ENCODE measurements around the gene SETD1B. TPM values are rescaled to one million over a fixed set of nuclear protein-coding genes. Genes with fewer than 3 reads are reported as not detected.
A peak's percentile ranks its signal among the peaks of the same experiment; 100 is the strongest.

The SETD1B gene
- total and polyA plus RNA-seq, 2 donors (not counting 3 experiments of a cell fraction or from before 2014, with no cell fraction given): 2.6 to 27.0 TPM

GRCh38 chr12:121783766-121784165 is 20.0 kb upstream of the SETD1B start:
- Histone ChIP-seq H2AFZ (ENCODE audit: low read depth, low read length) (no peak overlapping the region), H3K9me3 (replicated peaks; ENCODE audit: control insufficient read depth, insufficient read depth, low read length) (no peaks in the 10 kb centered on the region), H3K4me3 (replicated peaks in 1 of 3; ENCODE audit: insufficient read depth in 1 of 3, low read depth in 1 of 3, low read length in 3 of 3) (no peak overlapping the region), H3K4me2 (ENCODE audit: insufficient read depth, low read length) (no peak overlapping the region), H3K27me3 (ENCODE audit: control insufficient read depth in 2 of 2, insufficient read depth in 2 of 2, low read length in 2 of 2) (no peaks in the 10 kb centered on the region), H3K79me2 (ENCODE audit: control insufficient read depth, insufficient read depth, low read length) (no peaks in the 10 kb centered on the region), H3K4me1 (ENCODE audit: control insufficient read depth, extremely low read depth, insufficient read depth, low read length) (peaks cover 11% of the 10 kb centered on the region), H3K9me1 (replicated peaks; ENCODE audit: control insufficient read depth, extremely low read depth, insufficient read depth, low read length) (no peaks in the 10 kb centered on the region), H3K9ac (replicated peaks; ENCODE audit: extremely low read depth, insufficient read depth, low read length) (no peak overlapping the region), H4K20me1 (replicated peaks; ENCODE audit: control insufficient read depth, extremely low read depth, insufficient read depth, low read length) (no peaks in the 10 kb centered on the region), H3K27ac (ENCODE audit: insufficient read depth, low read depth, low read length) (no peak overlapping the region), H3K36me3 (ENCODE audit: control insufficient read depth in 2 of 2, extremely low read depth in 1 of 2, insufficient read depth in 2 of 2, low read length in 2 of 2) (no peaks in the 10 kb centered on the region)
- no peak for FAIRE-seq
- no TSS peak for BruUV-seq (replicated peaks)
- POLR2A ChIA-PET: interaction anchor here (0.7 kb wide), 1 partner anchor 120 kb away, joined by 4 read pairs; no protein-coding TSS in a partner anchor
- CTCF ChIA-PET: interaction anchor here (1.0 to 10.2 kb wide), 3 partner anchors 7 to 22 kb away, joined by 5 to 173 read pairs (median 5); partner anchors contain the start of gene RHOF
- DNase-seq (ENCODE audit: low read depth, low spot score): no peak
- intact Hi-C loops (cut with micrococcal nuclease) (no loop called here), dilution Hi-C loops (cut with MboI; ENCODE audit: extremely low pct_ligation_motif_present, low sequenced_read_pairs) (no loop called here)
- TF ChIP-seq EZH2 (IDR thresholded peaks at IDR 0.05; ENCODE audit: borderline replicate concordance, low read depth, low read length, severe bottlenecking) (no peak), POLR2A (IDR thresholded peaks at IDR 0.05; ENCODE audit: low read depth, low read length) (no peak)

- BruUV-seq (replicated peaks): no TSS peak
- no peak overlapping the region for H2AFZ ChIP-seq (ENCODE audit: low read depth, low read length)
- TF ChIP-seq FOS (IDR thresholded peaks at IDR 0.05; ENCODE audit: borderline replicate concordance, insufficient read depth, low read length): peak; percentile 70
- no peak for TF ChIP-seq POLR2A (IDR thresholded peaks at IDR 0.05; ENCODE audit: low read depth, low read length)
- peak overlapping the region; percentile 18 for H3K27ac ChIP-seq (ENCODE audit: insufficient read depth, low read depth, low read length)
- no peaks in the 10 kb centered on the region for H3K79me2 ChIP-seq (ENCODE audit: control insufficient read depth, insufficient read depth, low read length)
- DNase-seq (ENCODE audit: low read depth, low spot score) (peak; percentile 69), FAIRE-seq (peak; percentile 91)
- CTCF ChIA-PET: interaction anchor here (0.8 to 10.2 kb wide), 8 partner anchors 8 to 158 kb away, joined by 3 to 173 read pairs (median 4); partner anchors contain the start of genes ORAI1 and RHOF
- peaks cover 13% of the 10 kb centered on the region for H3K4me1 ChIP-seq (ENCODE audit: control insufficient read depth, extremely low read depth, insufficient read depth, low read length)
- no peaks in the 10 kb centered on the region for H3K36me3 ChIP-seq (ENCODE audit: control insufficient read depth in 2 of 2, extremely low read depth in 1 of 2, insufficient read depth in 2 of 2, low read length in 2 of 2)
- POLR2A ChIA-PET: interaction anchor here (0.6 to 0.7 kb wide), 4 partner anchors 19 to 1098 kb away, joined by 3 to 5 read pairs (median 4); partner anchors contain the start of gene MLEC
- H3K4me3 ChIP-seq (replicated peaks in 1 of 3; ENCODE audit: insufficient read depth in 1 of 3, low read depth in 1 of 3, low read length in 3 of 3): no peak overlapping the region
- H4K20me1 ChIP-seq (replicated peaks; ENCODE audit: control insufficient read depth, extremely low read depth, insufficient read depth, low read length): no peaks in the 10 kb centered on the region
- intact Hi-C loops (cut with micrococcal nuclease): no loop called here
- no peaks in the 10 kb centered on the region for H3K9me1 ChIP-seq (replicated peaks; ENCODE audit: control insufficient read depth, extremely low read depth, insufficient read depth, low read length)
- H3K9ac ChIP-seq (replicated peaks; ENCODE audit: extremely low read depth, insufficient read depth, low read length): no peak overlapping the region
- H3K4me2 ChIP-seq (ENCODE audit: insufficient read depth, low read length): no peak overlapping the region
- dilution Hi-C loops (cut with MboI; ENCODE audit: extremely low pct_ligation_motif_present, low sequenced_read_pairs): no loop called here
- no peaks in the 10 kb centered on the region for H3K9me3 ChIP-seq (replicated peaks; ENCODE audit: control insufficient read depth, insufficient read depth, low read length)
- H3K27me3 ChIP-seq (ENCODE audit: control insufficient read depth in 2 of 2, insufficient read depth in 2 of 2, low read length in 2 of 2): no peaks in the 10 kb centered on the region
Measured at GRCh38 chr12:121784460-121784859, 19.3 kb upstream of the SETD1B start.

Measured in endothelial cell of umbilical vein (primary cell).